ENCODE results near the gene ADAD2.

ADAD2 gene

DNA sequence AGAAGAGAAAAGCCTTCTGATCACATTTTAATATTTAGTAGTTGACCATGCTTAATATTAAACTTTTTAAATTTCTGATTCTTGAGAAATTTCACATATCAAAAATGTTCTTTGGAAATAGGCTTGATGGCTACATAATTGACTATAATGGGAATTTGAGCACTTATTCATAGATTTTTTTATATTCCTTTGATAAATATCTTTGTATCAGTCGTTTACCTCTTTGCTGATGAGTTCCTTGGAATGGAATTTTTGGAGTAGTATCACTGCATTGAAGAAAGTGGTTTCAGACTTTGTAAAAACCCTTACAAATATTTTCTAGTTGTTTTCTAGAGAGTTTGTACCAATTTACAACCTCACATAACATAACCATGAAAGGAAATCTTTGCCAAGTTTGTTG is 31.2 kb upstream of the ADAD2 start:
- Mint-ChIP-seq H3K27me3 (ENCODE audit: low read depth) (peaks cover 43% of the 10 kb centered on the region), H3K4me1 (peaks cover 5% of the 10 kb centered on the region), H3K27ac (no peak overlapping the region), H3K4me3 (no peak overlapping the region), H3K36me3 (ENCODE audit: low read depth) (no peaks in the 10 kb centered on the region), H3K9me3 (no peaks in the 10 kb centered on the region)
- TF ChIP-seq, protein P1, sequence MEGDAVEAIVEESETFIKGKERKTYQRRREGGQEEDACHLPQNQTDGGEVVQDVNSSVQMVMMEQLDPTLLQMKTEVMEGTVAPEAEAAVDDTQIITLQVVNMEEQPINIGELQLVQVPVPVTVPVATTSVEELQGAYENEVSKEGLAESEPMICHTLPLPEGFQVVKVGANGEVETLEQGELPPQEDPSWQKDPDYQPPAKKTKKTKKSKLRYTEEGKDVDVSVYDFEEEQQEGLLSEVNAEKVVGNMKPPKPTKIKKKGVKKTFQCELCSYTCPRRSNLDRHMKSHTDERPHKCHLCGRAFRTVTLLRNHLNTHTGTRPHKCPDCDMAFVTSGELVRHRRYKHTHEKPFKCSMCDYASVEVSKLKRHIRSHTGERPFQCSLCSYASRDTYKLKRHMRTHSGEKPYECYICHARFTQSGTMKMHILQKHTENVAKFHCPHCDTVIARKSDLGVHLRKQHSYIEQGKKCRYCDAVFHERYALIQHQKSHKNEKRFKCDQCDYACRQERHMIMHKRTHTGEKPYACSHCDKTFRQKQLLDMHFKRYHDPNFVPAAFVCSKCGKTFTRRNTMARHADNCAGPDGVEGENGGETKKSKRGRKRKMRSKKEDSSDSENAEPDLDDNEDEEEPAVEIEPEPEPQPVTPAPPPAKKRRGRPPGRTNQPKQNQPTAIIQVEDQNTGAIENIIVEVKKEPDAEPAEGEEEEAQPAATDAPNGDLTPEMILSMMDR (IDR thresholded peaks at IDR 0.05; ENCODE audit: unreplicated experiment in 3 of 3), result no peak

DNA sequence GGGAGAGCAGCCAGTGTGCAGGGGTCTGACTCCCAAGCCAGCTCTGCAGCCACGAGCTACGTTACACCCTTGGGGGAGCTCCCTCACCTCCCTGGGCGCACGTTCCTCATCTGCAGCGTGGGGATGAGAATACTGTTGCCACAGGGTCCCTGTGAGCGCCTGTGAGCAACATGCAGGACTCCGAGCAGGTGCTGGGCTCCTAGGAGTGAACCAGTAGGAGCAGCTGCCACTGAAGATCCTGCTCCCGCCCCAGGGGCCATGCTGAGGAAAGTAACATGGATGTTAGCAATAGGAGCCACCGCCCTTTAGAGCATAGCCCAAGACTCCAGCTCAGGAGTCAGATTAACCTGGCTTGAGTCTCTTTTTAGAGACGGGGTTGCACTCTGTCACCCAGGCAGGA is 29.9 kb upstream of the ADAD2 start:
- no peaks in the 10 kb centered on the region for H3K9me3 Mint-ChIP-seq
- H3K4me3 Mint-ChIP-seq, result no peak overlapping the region
- H3K4me1 Mint-ChIP-seq, result peaks cover 5% of the 10 kb centered on the region
- H3K27ac Mint-ChIP-seq, result no peak overlapping the region
- TF ChIP-seq, protein P1 (IDR thresholded peaks at IDR 0.05; ENCODE audit: unreplicated experiment in 3 of 3), result no peak
- peaks cover 48% of the 10 kb centered on the region for H3K27me3 Mint-ChIP-seq (ENCODE audit: low read depth)
- H3K36me3 Mint-ChIP-seq (ENCODE audit: low read depth), result no peaks in the 10 kb centered on the region

DNA sequence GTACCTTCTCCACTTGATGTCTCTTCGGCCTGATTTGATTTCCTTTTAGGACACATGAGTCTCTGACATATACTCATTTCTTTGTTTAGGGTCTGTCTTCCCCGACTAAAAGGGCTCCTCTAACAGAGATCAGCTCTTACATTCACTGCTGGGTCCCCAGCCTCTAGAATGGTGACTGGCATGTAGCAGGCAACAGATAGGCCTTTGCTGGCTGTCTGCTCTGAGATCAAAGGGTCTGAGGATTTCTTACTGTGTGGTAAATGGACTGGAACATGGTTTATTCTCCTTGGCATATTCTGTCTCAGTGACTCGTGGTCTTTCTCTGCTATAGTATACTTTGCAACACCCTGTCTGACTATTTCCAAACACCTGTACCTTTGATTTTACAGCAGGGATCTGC is 29.2 kb upstream of the ADAD2 start:
- H3K27me3 Mint-ChIP-seq (ENCODE audit: low read depth), result peaks cover 48% of the 10 kb centered on the region

DNA sequence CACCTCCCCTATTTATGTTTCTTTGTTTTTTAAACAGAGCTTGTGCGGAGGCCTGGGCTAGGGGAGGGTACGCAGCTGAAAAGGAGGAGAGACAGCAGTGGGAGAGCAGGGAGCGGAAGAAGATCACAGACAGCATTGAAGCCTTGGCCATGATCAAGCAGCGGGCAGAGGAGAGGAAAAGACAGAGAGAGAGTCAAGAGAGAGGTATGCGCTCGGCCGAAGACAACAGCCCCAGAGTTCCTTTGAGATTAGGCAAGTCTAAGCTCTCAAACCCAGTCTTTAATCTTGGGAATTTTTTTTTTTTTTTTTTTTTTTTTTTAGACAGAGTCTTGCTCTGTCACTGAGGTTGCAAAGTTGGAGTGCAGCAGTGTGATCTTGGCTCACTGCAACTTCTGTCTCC is 25.2 kb upstream of the ADAD2 start:
- H3K27ac Mint-ChIP-seq, result no peak overlapping the region
- peaks cover 5% of the 10 kb centered on the region for H3K4me1 Mint-ChIP-seq
- no peak overlapping the region for H3K4me3 Mint-ChIP-seq
- no peaks in the 10 kb centered on the region for H3K9me3 Mint-ChIP-seq
- H3K36me3 Mint-ChIP-seq (ENCODE audit: low read depth), result no peaks in the 10 kb centered on the region
- peaks cover 25% of the 10 kb centered on the region for H3K27me3 Mint-ChIP-seq (ENCODE audit: low read depth)
- TF ChIP-seq, protein P1 (IDR thresholded peaks at IDR 0.05; ENCODE audit: unreplicated experiment in 3 of 3), result no peak

More for the DNA sequence above, 29.2 kb upstream of the ADAD2 start:
- Mint-ChIP-seq H3K4me3 (no peak overlapping the region), H3K27ac (peak overlapping the region in 2 of 3 experiments; percentile 47 to 56), H3K4me1 (peaks cover 5% of the 10 kb centered on the region), H3K36me3 (ENCODE audit: low read depth) (no peaks in the 10 kb centered on the region), H3K9me3 (no peaks in the 10 kb centered on the region)
- TF ChIP-seq, protein P1 (IDR thresholded peaks at IDR 0.05; ENCODE audit: unreplicated experiment in 3 of 3), result no peak

DNA sequence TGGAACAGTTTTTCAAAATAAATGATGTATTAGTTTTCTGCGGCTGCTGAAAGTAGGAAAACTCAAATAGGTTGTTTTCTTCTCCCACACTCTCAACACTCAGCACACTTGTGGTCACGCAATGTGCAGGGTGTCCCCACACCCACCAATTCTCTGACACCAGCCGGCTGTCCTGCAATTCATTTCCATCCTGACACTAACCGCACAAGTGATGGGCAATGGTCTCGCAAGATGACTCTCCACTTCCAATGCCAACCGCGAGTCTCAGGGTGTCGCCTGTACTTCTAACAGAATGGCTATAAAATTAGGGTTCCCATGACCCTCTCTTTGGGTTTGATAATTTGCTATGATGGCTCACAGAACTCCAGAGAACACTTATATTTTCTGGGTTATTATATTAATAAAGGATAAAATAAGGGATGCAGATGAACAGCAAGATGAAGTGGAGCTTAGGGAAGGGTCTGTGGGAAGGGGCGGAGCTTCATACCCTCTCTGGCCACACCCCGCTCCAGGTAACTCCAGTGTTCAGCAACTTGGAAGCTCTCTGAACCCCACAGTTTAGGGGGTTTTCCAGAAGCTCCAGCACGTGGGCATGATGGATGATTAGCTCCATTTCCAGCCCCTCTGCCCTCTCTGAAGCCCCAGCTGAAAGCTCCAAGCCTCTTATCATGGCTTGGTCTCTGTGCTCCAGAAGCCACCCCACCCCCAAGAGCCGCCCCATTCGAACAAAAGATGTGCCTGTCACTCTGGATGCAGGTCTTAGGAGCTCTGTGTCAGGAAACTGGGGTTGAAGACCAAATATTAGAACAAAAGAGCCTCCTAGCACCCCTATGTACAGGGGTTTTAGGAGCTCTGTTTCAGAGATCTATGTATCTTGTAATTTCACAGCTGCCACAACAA is 23.9 kb upstream of the ADAD2 start:
- H3K9me3 Mint-ChIP-seq, result no peaks in the 10 kb centered on the region
- H3K36me3 Mint-ChIP-seq (ENCODE audit: low read depth), result no peaks in the 10 kb centered on the region
- no peak overlapping the region for H3K4me3 Mint-ChIP-seq
- peaks cover 19% of the 10 kb centered on the region for H3K27me3 Mint-ChIP-seq (ENCODE audit: low read depth)
- TF ChIP-seq, protein P1 (IDR thresholded peaks at IDR 0.05; ENCODE audit: unreplicated experiment in 3 of 3), result no peak
- H3K4me1 Mint-ChIP-seq, result no peaks in the 10 kb centered on the region
- no peak overlapping the region for H3K27ac Mint-ChIP-seq

Data from nephron (organoid).